DMS153 treated with DMSO at 0.1 percent for 48 hours (cell line): ENCODE data around the gene ERG.

ENCODE experiments used
- DNase-seq: peaks from one replicate; lab custom pipeline; 2025; ENCODE audit not compliant: unreplicated experiment; lab: John Stamatoyannopoulos, UW

The ERG gene

DNA sequence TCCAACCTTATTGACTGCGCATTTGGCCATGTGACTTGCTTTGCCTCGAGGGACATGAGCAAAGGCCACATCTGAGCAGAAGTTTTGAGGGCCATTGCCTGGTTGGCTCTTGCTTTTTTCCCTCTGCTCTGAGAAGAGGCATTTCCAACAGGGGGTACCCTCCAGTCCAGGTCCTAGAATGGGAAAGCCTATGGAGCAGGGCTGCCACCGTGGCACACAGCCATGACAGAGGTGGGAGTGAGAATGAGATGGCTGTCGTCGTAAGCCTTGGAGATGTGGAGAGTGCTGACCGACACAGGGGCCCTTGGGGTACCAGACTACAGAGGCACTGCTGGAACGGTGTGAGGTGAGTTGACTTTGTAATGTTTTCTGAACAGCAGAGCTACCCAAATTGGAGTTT, 138.4 kb downstream of the ERG start:
- no peak for DNase-seq

DNA sequence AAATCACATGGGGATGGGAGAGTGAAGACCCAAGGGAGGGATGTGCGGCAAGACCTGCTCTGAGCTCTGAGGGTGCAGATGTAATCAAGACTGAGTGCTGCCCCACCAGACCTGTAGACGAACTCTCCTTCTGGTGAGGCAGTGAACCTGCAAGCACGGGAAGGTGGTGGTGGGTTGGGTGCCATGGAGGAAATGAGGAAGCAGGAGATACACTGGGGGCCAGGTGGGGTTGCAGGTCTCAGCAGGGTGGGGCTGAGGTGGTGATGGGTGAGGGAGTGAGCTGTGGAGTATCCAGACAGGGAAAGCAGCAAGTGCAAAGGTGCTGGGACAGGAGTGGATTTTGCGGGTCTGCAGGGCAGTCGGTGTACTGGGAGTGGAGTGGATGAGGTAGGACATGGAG, 139.2 kb downstream of the ERG start:
- no peak for DNase-seq

DNA sequence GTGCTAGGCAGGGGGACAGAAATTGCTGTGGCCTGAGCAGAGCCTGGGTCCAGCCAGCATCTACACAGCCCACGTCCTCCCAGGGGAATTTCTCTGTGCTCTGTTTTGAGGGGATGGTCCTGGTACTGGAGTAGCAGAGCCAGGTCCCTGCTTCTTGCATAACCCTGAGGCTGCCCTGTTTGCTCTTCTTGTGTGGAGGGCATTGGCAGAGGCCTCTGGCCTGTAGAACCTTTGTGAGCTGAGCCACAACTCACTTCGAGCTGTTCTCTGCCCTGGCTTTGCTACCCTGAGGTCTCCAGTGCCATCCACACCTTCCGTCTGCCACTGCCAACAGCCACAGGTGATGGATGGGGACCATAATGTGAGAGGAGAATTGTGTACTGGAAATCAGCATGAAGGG, 139.6 kb downstream of the ERG start:
- no peak for DNase-seq

DNA sequence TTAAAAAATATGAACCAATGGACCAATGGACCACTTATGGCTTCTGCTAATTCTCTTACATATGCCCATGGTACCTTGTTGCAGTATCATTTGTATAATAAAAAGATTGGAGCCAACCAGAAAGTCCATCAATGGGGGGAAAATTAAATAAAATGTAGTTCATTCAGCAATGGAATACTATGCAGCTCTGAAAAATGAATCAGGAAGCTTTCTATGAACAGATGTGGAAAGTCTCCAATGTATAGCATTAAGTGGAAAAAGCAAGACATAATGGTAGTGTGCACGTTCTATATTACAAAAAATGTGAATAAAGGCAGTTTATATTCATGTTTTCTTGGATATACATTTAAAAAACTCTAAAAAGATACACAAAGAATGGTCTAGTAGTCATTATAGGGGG, 140.2 kb downstream of the ERG start:
- DNase-seq = no peak

DNA sequence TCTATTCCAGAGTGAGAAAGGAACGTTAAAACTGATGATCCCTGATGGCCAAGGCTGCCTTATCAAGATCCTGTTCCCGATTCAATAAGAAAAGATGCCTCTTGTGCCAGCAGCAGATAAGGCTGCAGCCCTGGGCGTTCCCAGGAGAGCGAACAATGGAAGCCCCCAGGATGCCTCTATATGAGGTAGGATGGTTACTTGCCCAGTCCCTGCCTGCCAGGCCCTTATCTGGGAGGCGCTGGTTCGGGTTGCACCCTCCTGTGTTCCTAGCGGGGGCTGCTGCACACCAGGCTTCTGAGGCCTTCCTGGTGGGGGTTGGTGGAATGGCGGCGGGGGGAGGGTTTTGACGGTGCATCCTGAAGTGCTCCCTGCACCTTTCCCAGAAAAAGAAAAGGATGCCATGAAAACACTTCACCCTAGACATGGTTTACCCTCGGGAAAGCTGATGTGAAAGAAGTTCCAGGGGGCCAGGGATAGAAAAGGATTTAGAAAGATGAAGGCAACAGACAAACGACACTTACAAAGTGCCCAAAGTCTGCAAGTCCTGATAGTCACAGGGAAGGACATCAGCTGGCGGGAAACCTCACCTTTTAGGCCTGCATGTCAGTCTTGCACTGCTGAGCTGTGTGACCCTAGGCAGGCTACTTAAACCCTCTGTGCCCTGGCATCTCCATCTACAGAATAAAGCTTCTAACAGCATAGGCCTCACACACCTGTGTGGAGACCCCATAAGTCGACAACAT, 141.2 kb downstream of the ERG start:
- DNase-seq = no peak

DNA sequence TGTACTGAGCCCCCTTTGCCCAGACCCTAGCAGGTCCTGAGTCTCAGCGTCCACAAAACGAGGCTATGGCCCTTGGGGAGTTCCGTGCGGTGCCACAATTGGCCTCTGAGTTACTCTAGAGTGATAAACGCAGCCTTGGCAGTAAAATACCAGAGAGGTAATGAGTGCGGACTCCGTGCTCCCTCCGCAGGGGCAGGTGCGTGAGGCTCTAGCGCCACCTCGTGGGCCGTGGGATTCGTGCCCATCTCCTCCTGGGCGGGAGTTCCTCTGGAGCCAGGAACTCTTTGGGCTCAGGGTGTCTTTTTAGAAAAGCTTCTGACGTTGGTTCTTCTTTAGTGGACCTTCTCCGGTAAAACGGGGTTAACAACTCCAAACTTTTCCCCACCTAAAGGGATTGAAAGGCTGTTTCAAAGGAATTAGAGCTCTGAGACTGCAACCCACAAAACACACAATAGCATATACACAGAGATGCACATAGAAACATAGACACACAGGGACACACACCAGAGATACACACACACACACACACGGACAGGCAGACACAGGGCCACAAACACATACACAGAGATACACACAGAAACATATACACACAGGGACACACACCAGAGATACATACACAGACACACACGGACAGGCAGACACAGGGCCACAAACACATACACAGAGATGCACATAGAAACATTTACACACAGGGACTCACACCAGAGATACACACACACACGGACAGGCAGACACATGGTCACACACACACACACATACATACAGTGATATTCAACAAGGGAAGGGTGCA, 142.1 kb downstream of the ERG start:
- peak; percentile 77 for DNase-seq

DNA sequence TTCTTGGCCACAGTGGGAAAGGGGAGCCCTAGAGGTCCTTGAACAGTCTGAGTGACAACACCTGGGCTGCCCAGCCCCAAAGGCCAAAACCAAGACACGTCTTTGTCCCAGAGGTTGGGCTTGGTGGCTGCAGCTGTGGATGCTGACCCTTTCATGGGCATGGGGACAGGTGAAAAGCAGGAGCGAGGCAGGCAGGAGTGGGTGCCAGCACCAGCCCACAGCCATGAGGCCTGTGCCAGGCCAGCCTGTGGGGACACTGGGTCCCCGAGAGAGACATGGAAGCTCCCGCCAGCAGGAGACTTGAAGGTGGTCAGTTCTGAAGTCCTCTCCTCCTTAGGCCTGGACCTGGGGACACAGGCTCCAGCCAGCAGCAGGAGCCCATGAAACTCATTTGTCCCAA, 142.9 kb downstream of the ERG start:
- DNase-seq = no peak

DNA sequence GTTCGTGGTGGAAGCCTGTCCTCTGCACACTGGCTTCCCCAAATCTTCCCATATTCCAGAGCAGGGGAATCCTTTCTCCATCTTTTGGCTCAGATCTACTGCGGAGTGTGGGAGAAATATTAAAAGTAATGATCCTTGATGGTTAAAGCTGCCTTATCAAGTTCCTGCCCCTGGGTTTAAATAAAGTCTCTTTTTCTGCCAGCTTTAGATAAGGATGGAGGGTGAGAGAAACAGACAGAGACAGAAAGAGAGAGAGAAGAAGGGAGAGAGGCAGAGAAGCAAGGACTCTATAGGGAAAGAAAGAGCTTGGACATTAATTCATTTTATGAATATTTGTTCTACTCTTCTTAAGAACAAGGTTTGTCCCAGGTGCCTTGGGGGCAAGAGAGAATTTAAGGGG, 143.5 kb downstream of the ERG start:
- no peak for DNase-seq

DNA sequence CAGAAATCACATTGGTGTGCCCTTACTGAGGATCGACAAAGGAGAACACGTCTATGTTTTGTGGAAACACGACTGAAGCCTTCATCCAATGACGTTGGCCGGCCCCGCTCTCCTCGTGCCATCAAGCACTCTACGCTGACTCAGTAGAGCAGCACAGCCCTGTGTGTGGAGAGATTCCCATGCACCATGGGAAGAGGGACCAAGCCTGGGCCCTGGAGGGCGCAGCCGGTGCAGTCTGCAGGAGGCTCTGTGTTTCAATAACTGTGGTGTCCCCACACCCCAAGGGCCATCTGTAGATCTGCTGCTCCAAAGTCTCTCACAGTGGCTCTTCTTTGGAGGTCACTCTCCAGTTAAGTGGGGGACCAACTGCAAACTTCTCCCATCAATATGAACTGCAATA, 144.0 kb downstream of the ERG start:
- DNase-seq = no peak

DNA sequence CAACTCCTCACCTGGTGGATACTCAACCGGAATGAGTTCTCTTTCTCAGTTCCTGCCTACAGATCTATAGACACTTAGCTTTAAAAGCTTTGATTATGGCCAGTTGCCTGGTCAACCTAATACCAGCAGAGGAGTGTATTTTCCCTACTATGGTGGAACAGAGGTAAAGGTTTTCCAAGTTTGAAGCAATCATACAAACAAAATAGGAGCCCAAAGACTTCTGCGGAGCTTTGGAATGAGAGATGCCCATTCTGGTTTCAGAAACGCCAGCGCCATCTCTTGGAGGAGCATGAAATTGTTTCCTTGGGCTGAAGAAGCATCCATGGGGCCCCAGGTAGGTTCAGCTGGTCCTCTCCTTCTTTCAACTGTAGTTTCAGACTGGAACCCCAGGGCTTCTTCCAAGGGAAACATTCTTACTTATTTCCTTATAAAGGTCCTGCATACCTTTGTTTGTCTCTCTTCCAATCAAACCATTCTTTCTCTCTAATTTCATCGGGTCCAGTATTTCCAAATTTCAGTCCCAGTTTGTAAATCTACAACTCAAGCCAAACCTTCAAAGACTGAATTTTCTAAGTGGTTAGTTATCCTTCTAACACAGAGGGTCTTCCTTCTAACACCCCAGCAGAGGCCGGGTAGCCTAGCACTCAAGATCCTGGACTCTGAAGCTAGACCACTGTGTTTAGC, 145.6 kb downstream of the ERG start:
- peak; percentile 82 for DNase-seq

DNA sequence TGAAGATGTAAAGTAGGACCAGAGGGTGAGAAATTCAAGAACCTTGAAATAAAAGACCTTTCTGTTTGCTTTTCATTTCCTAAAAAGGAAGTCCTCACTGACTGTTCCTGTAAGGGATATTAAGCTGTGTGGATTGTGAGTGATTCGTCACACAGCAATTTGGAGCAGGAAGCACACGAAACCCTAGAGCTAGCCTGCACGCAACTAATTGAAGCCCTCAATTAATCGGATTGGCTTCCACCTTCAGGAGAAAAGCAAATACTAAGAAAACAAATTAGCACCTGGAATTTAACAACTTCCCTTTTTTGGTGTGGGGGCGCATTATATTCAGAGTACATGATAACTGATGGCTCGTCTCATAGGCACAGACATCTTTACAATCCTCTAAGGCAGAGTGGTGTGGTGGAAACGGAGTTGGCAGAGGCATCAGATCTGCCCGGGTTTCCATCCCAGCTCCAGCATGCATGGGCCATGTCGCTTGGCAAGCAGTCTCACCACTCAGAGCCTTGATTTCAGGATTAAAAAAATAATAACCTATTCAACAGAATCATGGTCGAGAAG, 146.2 kb downstream of the ERG start:
- DNase-seq = peak; percentile 82

DNA sequence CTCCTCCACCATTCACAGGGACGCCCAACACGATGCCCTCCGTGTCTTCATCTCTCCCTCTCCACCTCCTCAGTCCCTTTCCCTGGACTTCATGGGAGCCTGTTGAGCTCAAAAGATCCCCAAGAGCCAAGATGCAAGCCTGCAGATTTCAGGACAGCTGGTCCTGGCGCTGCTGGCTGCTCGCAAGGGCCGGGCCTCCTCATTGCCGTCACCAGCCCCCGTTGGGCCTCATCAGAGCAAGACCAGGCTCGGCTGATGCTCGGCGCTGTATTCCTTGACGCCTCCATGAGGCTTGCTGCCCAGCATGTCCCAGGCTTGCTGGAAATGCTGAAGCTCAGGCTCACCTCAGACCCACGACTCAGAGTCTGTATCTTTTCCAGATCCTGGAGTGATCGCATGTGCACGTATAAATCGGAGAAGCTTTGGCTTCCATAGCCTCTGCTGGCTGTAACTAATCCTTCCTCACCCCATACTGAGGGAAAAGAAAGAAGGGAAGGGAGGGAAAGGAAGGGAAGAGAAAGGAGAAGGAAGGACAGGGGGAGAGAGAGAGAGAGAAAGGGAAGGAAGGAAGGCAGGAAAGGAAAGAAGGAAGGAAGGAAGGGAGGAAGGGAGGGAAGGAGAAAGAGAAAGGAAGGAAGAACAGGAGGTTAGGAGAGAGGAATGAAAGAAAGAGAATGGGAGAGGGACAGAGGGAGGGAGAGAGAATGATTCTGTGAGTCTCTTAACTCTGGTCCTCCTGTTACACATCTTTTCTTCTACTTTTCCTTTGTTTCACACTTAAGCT, 146.9 kb downstream of the ERG start:
- no peak for DNase-seq

DNA sequence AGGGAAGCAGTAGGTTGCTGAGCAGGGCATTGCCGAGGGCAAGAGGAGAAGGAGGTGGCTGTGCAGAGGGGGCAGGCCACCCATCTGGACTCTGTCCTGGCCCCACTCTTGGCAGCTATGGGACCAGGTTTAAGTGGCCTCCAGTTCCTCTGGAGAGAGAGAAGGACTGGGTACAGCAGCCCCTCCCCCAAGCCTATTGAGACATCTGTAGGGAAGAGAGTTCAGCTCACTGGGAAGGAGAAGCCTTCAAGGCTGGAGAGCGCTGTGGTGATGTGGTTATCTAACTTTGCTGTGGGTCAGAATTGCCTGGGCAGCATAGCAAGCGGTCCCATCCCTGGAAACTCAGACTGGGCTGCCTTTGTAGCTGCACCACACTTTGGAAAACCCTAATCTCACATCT, 147.6 kb downstream of the ERG start:
- no peak for DNase-seq

DNA sequence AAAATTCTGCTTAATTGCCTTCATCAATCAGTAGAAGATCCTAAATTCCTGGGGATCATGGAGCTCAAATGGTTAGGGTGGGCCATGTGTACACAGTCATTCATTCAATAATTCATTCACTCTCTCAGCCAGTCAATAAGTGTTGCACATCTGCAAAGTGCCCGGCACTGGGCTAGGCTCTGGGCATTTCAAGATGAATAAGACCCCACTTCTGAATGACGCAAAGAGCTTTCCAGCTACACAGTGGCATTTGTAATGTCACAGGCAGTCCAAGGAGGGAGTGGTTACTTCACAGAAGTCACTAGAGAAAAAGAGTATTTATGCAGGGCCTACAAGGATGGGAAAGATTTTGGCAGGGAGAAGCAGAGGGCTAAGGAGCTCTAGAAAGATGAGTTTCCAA, 148.3 kb downstream of the ERG start:
- DNase-seq = no peak

DNA sequence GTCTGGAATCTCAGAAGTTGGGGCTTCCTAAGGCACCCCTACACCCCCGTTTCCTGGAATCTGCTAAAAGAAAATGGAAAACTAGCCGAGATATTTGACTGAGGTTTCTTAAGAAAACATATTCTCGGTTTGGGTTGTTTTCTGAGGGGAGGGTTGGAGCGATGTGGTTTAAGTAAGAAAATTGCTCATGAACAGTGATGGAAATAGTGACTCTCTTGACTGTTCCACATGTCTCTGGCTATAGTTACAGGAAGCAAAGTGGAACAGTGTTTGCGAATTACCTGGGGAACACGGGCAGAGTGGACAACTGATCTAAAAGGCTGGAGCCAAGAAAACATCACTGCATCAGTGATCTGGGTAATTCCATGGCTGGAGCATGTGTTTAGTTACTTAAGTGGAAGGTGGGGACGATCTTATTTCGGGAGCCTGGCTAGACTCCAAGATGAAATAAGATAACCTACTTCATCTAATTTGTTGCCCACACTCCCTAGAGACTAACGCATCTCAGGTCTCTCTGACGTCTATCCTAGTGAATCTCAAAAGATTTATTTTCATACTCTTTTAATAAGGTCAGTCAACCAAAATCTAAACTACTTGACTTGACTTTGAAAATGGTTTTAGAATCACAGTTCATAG, 149.0 kb downstream of the ERG start:
- DNase-seq = no peak

DNA sequence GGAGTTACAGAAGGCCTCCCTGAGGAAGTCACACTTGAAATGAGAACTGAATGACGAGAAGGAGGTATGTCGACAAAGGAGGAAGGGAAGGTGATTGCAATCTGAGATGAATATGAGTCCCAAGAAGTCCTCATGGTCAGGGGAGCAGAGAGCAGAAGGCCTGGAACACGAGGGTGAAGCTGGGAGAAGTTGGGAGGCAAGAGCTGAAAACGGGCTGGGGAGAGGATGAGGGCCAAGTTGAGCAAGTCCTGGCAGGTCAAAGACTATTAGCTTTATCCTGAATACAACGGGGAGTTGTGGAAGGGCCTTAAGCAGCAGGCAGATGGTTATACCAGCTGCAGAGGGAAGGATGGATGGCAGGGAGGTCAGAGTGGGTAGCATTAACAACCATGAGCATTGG, 152.0 kb downstream of the ERG start:
- DNase-seq = peak; percentile 60

DNA sequence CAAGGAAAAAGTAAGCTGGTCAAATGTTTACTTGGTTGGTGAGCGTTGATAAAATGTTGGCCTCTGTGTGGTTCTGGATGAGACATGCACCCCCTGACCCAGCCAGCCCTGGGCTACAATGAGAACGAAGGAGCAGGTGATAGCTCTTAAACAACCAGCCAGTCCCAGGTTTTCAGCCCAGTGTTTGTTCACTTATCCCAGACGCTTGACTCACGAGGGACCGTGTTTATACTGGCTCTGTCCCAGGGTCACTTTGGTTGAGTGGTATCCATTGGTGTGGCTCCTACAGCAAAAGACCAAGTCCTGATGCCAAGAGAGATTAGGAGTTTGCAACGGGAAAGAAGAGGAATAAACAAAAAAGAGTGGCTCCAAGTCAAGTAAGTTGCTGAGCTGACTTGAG, 154.6 kb downstream of the ERG start:
- DNase-seq = peak; percentile 85

DNA sequence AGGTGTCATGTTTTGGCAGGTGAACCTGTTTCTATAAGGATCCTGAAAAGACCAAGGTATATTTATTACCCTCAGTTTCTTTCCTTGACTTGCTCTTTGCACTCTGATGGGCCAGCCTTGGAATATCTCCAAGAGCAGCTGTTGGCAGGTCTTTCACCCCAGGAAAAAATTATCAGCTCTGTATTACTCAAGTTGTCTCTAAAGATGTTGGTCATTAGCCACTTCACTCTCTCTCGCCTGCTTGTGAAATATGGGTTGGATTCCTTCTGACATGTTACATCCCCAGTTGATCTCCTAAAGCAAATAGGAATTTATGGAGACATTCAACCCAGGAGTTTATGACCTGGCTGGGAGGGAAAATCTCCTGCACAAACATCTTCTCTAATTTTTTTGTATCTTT, 155.5 kb downstream of the ERG start:
- DNase-seq = no peak

DNA sequence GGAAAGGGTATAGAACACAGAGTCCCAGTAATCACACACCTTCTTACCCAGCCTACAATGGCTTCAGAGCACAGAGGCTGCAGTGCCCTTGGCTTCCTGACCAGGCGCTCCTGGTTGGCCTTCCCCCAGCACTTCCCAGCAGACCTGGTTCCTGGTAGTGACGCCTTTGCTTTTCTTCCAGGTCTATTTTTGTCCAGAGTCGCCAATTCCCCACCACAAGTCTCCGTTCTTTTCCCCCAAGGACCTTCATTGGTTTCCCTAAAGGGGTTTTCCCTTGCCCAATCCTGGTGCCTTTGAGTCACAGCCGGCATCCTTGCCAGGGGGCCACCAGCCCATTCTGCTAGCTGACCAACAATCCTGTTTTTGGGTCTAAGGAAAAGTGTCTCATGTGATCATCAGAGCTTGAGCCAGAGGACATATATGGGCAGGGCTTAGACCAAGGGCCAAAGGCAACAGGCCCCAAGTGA, 156.7 kb downstream of the ERG start:
- no peak for DNase-seq

DNA sequence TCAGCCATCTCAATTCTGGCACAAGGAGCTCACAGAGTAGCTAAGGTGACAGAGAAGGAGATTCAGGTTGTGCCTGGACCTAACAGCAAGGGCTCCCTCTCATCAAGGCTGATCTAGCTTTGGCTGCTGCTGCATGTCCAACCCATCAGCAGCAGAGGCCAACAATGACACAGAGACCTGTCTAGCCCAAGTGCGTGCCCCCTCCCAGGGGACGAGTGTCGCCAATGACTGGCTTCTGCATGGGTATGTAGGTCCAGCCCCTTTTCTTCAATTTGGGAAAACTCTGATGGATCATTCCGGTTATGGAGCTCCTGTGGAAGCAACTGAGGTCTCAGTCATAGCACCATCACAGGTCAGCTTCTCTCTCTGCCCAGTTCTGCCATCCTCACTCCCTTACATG, 158.1 kb downstream of the ERG start:
- no peak for DNase-seq
